Central memory CD8-positive, alpha-beta T cell (primary cell): ENCODE measurements around the gene KRT80.

Source experiments
- ATAC-seq: fragments of 150-1000 bp; cut with Tn5 transposase; replicated peaks from 2 replicates; pipeline ENCODE4 v1.10.0; 2022; ENCODE audit warnings: mild to moderate bottlenecking, moderate FRiP score, moderate number of reproducible peaks; ENCODE audit not compliant: poor library complexity, severe bottlenecking; ENCODE audit errors: extremely low read depth
- DNase-seq, 2 donors: peaks; one replicate each; pipeline ENCODE4 v3.0.0; 2021; ENCODE audit warnings: low spot score in 2 of 2
- H3K27ac Mint-ChIP-seq: one replicate; pipeline ENCODE4 v1.8.0; 2022; ENCODE audit warnings: low read depth, mild to moderate bottlenecking, moderate library complexity, mixed read lengths
- H3K27me3 Mint-ChIP-seq: one replicate; pipeline ENCODE4 v1.8.0; 2022; ENCODE audit warnings: mixed read lengths
- H3K36me3 Mint-ChIP-seq: one replicate; pipeline ENCODE4 v1.8.0; 2022; ENCODE audit warnings: mild to moderate bottlenecking, moderate library complexity, mixed read lengths; ENCODE audit not compliant: insufficient read depth
- H3K4me1 Mint-ChIP-seq: one replicate; pipeline ENCODE4 v1.8.0; 2022; ENCODE audit warnings: mixed read lengths
- H3K4me3 Mint-ChIP-seq: one replicate; pipeline ENCODE4 v1.8.0; 2022; ENCODE audit warnings: mild to moderate bottlenecking, moderate library complexity, mixed read lengths
- H3K9me3 Mint-ChIP-seq: one replicate; pipeline ENCODE4 v1.8.0; 2022; ENCODE audit warnings: mixed read lengths

KRT80 gene

GRCh38 chr12:52224151-52224550 is 32.3 kb upstream of the KRT80 start:
- Mint-ChIP-seq H3K27ac (no peak overlapping the region), H3K4me1 (no peaks in the 10 kb centered on the region), H3K36me3 (no peaks in the 10 kb centered on the region), H3K4me3 (no peak overlapping the region), H3K9me3 (no peaks in the 10 kb centered on the region), H3K27me3 (peaks cover 84% of the 10 kb centered on the region)
- no peak for DNase-seq
- no peak for ATAC-seq

GRCh38 chr12:52223406-52224039 is 31.7 kb upstream of the KRT80 start:
- ATAC-seq: no peak

GRCh38 chr12:52222692-52223091 is 30.9 kb upstream of the KRT80 start:
- H3K9me3 Mint-ChIP-seq: no peaks in the 10 kb centered on the region

More at GRCh38 chr12:52223406-52224039, 31.7 kb upstream of the KRT80 start:
- Mint-ChIP-seq H3K4me1 (no peaks in the 10 kb centered on the region), H3K4me3 (no peak overlapping the region), H3K36me3 (no peaks in the 10 kb centered on the region), H3K27me3 (peaks cover 78% of the 10 kb centered on the region), H3K9me3 (no peaks in the 10 kb centered on the region), H3K27ac (no peak overlapping the region)
- DNase-seq: no peak

GRCh38 chr12:52221912-52222457 is 30.2 kb upstream of the KRT80 start:
- H3K27ac Mint-ChIP-seq: no peak overlapping the region
- no peaks in the 10 kb centered on the region for H3K9me3 Mint-ChIP-seq
- H3K36me3 Mint-ChIP-seq: no peaks in the 10 kb centered on the region
- H3K4me3 Mint-ChIP-seq: no peak overlapping the region
- H3K4me1 Mint-ChIP-seq: no peaks in the 10 kb centered on the region
- DNase-seq (no peak), ATAC-seq (no peak)
- H3K27me3 Mint-ChIP-seq: peaks cover 65% of the 10 kb centered on the region

More at GRCh38 chr12:52222692-52223091, 30.9 kb upstream of the KRT80 start:
- Mint-ChIP-seq H3K27ac (no peak overlapping the region), H3K4me1 (no peaks in the 10 kb centered on the region), H3K27me3 (peaks cover 70% of the 10 kb centered on the region), H3K36me3 (no peaks in the 10 kb centered on the region), H3K4me3 (no peak overlapping the region)
- no peak for DNase-seq
- ATAC-seq: no peak

- ATAC-seq (no peak), DNase-seq (no peak)
- Mint-ChIP-seq H3K36me3 (no peaks in the 10 kb centered on the region), H3K4me1 (no peaks in the 10 kb centered on the region), H3K9me3 (no peaks in the 10 kb centered on the region), H3K27ac (no peak overlapping the region), H3K27me3 (peaks cover 57% of the 10 kb centered on the region), H3K4me3 (no peak overlapping the region)
Measured at GRCh38 chr12:52221070-52221781, 29.4 kb upstream of the KRT80 start.

GRCh38 chr12:52220477-52220876 is 28.7 kb upstream of the KRT80 start:
- no peaks in the 10 kb centered on the region for H3K4me1 Mint-ChIP-seq

GRCh38 chr12:52218001-52218400 is 26.2 kb upstream of the KRT80 start:
- ATAC-seq: no peak
- Mint-ChIP-seq H3K9me3 (no peaks in the 10 kb centered on the region), H3K27ac (no peak overlapping the region)

More at GRCh38 chr12:52220477-52220876, 28.7 kb upstream of the KRT80 start:
- Mint-ChIP-seq H3K27ac (no peak overlapping the region), H3K4me3 (no peak overlapping the region), H3K36me3 (no peaks in the 10 kb centered on the region), H3K27me3 (peaks cover 58% of the 10 kb centered on the region), H3K9me3 (no peaks in the 10 kb centered on the region)
- DNase-seq (no peak), ATAC-seq (no peak)

GRCh38 chr12:52217223-52217622 is 25.4 kb upstream of the KRT80 start:
- Mint-ChIP-seq H3K4me1 (no peaks in the 10 kb centered on the region), H3K27ac (no peak overlapping the region)

More at GRCh38 chr12:52218001-52218400, 26.2 kb upstream of the KRT80 start:
- Mint-ChIP-seq H3K27me3 (peaks cover 62% of the 10 kb centered on the region), H3K36me3 (no peaks in the 10 kb centered on the region), H3K4me1 (no peaks in the 10 kb centered on the region), H3K4me3 (no peak overlapping the region)
- no peak for DNase-seq

GRCh38 chr12:52216807-52217206 is 25.0 kb upstream of the KRT80 start:
- DNase-seq: no peak
- Mint-ChIP-seq H3K27me3 (peaks cover 53% of the 10 kb centered on the region), H3K27ac (no peak overlapping the region), H3K9me3 (no peaks in the 10 kb centered on the region), H3K4me3 (no peak overlapping the region), H3K36me3 (no peaks in the 10 kb centered on the region), H3K4me1 (no peaks in the 10 kb centered on the region)
- no peak for ATAC-seq

More at GRCh38 chr12:52217223-52217622, 25.4 kb upstream of the KRT80 start:
- Mint-ChIP-seq H3K27me3 (peaks cover 57% of the 10 kb centered on the region), H3K4me3 (no peak overlapping the region), H3K36me3 (no peaks in the 10 kb centered on the region), H3K9me3 (no peaks in the 10 kb centered on the region)
- no peak for DNase-seq
- ATAC-seq: no peak

GRCh38 chr12:52216100-52216499 is 24.3 kb upstream of the KRT80 start:
- no peak for ATAC-seq
- no peak for DNase-seq
- H3K27me3 Mint-ChIP-seq: peaks cover 46% of the 10 kb centered on the region
- H3K4me1 Mint-ChIP-seq: no peaks in the 10 kb centered on the region
- no peak overlapping the region for H3K27ac Mint-ChIP-seq
- no peaks in the 10 kb centered on the region for H3K36me3 Mint-ChIP-seq
- no peaks in the 10 kb centered on the region for H3K9me3 Mint-ChIP-seq
- H3K4me3 Mint-ChIP-seq: no peak overlapping the region

- H3K27ac Mint-ChIP-seq: no peak overlapping the region
- H3K27me3 Mint-ChIP-seq: peaks cover 41% of the 10 kb centered on the region
- DNase-seq (no peak), ATAC-seq (no peak)
- H3K36me3 Mint-ChIP-seq: no peaks in the 10 kb centered on the region
- H3K9me3 Mint-ChIP-seq: no peaks in the 10 kb centered on the region
- no peaks in the 10 kb centered on the region for H3K4me1 Mint-ChIP-seq
- no peak overlapping the region for H3K4me3 Mint-ChIP-seq
Measured at GRCh38 chr12:52215587-52216031, 23.8 kb upstream of the KRT80 start.

- H3K9me3 Mint-ChIP-seq: no peaks in the 10 kb centered on the region
- H3K4me3 Mint-ChIP-seq: no peak overlapping the region
- DNase-seq (no peak), ATAC-seq (no peak)
- no peaks in the 10 kb centered on the region for H3K36me3 Mint-ChIP-seq
- H3K27me3 Mint-ChIP-seq: peaks cover 29% of the 10 kb centered on the region
- H3K27ac Mint-ChIP-seq: no peak overlapping the region
- H3K4me1 Mint-ChIP-seq: no peaks in the 10 kb centered on the region
Measured at GRCh38 chr12:52214421-52214802, 22.6 kb upstream of the KRT80 start.
